NCI-H2107 treated with DMSO at 0.1 percent for 48 hours (cell line): ENCODE results near the gene SIX3.

ENCODE experiments used
- DNase-seq: peaks from one replicate; lab custom pipeline; 2025; ENCODE audit not compliant: unreplicated experiment; lab: John Stamatoyannopoulos, UW

SIX3 gene

GRCh38 chr2:44941551-44942234, at the start of gene SIX3:
Gene SIX3, plus strand, starts transcription at chr2:44941702. Its CDS starts 403 bp downstream, at chr2:44942105.
- no peak for DNase-seq

- no peak for DNase-seq
These were observed 47.4 kb upstream of the SIX3 start for GRCh38 chr2:44894058-44894457.

- no peak for DNase-seq
These were observed 46.4 kb upstream of the SIX3 start for GRCh38 chr2:44895061-44895460.

GRCh38 chr2:44897406-44897805, 44.1 kb upstream of the SIX3 start:
- DNase-seq, result no peak

- DNase-seq, result no peak
These were observed 39.0 kb upstream of the SIX3 start for GRCh38 chr2:44902217-44903137.

GRCh38 chr2:44904578-44904977, 36.9 kb upstream of the SIX3 start:
- no peak for DNase-seq

- DNase-seq, result no peak
These were observed 34.5 kb upstream of the SIX3 start for GRCh38 chr2:44906972-44907371.

GRCh38 chr2:44909831-44910230, 31.7 kb upstream of the SIX3 start:
- DNase-seq, result no peak

- DNase-seq, result no peak
These were observed 28.8 kb upstream of the SIX3 start for GRCh38 chr2:44912660-44913059.

GRCh38 chr2:44916291-44916690, 25.2 kb upstream of the SIX3 start:
- no peak for DNase-seq

- no peak for DNase-seq
These were observed 23.3 kb upstream of the SIX3 start for GRCh38 chr2:44918095-44918775.

- no peak for DNase-seq
These were observed 20.8 kb upstream of the SIX3 start for GRCh38 chr2:44920751-44921150.

GRCh38 chr2:44922776-44923175, 18.7 kb upstream of the SIX3 start:
- no peak for DNase-seq

- no peak for DNase-seq
These were observed 15.9 kb upstream of the SIX3 start for GRCh38 chr2:44925561-44926136.

GRCh38 chr2:44926957-44927356, 14.5 kb upstream of the SIX3 start:
- DNase-seq, result no peak

- DNase-seq, result no peak
These were observed 13.5 kb upstream of the SIX3 start for GRCh38 chr2:44927985-44928482.

GRCh38 chr2:44928483-44929158, 12.9 kb upstream of the SIX3 start:
- DNase-seq, result no peak

GRCh38 chr2:44929159-44929734, 12.3 kb upstream of the SIX3 start:
- DNase-seq, result no peak

GRCh38 chr2:44929735-44930273, 11.7 kb upstream of the SIX3 start:
- DNase-seq, result no peak
